Sigmoid colon (tissue), 4 donors: ENCODE data around the gene MAD1L1.

Experiments
- CTCF ChIP-seq, 4 experiments: fragments of 450-650 bp in 3 of 4; fragments of 200-600 bp in 1 of 4; IDR thresholded peaks; one replicate each; pipeline ENCODE4 v1.5.1; 2016 to 2019; ENCODE audit warnings: antibody characterized with exemption in 4 of 4, mild to moderate bottlenecking in 3 of 4, moderate library complexity in 2 of 4
- EP300 ChIP-seq, 4 donors: sonication (generic); formaldehyde crosslinking; IDR thresholded peaks; one replicate each; pipeline ENCODE4 v1.6.1; 2017; ENCODE audit warnings: antibody characterized with exemption in 4 of 4
- POLR2AphosphoS5 ChIP-seq, 4 donors: sonication (generic); formaldehyde crosslinking; IDR thresholded peaks; one replicate each; pipeline ENCODE4 v1.6.1; 2017; ENCODE audit warnings: antibody characterized with exemption in 4 of 4

DNA sequence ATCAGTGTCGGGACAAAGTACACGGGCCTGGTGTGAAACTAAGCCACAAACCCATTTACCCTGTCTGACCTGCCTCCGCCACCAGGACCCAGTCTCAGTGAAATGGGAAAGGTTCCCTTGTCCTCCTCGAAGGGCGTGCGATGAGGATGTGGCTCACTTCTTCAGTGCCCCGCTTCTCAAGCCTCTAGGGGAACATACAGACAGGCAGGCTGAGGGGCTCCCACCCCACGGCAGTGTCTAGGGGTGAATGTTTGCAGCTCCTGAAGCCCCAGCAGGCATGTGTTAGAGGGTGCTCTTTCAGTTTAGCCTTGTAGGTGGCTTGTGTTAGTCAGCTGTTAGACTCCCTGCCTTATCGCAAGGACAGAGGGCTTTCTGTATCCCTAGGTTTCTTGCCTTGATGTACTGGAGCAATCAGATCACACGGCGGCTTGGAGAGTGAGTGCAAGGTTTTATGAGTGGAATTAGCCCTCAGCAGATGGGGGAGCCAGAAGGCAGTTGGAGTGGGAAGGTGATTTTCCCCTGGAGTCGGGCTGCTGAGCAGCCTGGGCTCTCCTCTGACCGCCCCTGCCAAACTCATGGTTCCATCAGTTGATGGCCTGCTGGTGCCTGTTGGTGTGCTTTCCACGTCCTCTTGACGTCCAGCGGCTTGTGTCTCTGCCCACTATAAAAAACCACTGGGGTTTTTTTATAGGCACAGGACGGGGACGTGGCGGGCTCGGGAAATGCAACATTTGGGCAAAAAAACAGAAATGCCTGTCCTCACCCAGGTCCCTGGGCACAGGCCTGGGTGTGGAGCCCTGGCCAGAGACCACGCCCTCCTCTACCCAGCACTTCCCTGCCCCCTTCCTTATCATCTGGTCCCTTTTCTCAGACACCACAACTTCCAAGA lies 10.0 kb upstream of the MAD1L1 start:
- peak in 1 of 4 experiments; percentile 25 for TF ChIP-seq CTCF (IDR thresholded peaks at IDR 0.05)
- TF ChIP-seq POLR2AphosphoS5 (IDR thresholded peaks at IDR 0.05): no peak
- no peak for TF ChIP-seq EP300 (IDR thresholded peaks at IDR 0.05)
